HepG2 (cell line): ENCODE data around the gene CD58. TPM values are rescaled to one million over a fixed set of nuclear protein-coding genes. Genes with fewer than 3 reads are reported as not detected.

Experiments used
- DNMT3B ChIP-seq: conservative IDR thresholded peaks from 2 replicates; pipeline ENCODE4 v1.6.1; 2016; ENCODE audit warnings: missing biosample characterization, control low read depth
- MZF1 ChIP-seq: sonication (generic); formaldehyde crosslinking; IDR thresholded peaks from 2 replicates; pipeline ENCODE4 v1.8.1; 2023; ENCODE audit warnings: mild to moderate bottlenecking, missing genetic modification reagents, borderline replicate concordance
- polyA plus RNA-seq, 8 experiments: library from polyadenylated mRNA; depleted of rRNA in 3 of 8; stranded (reverse) in 7 of 8; unstranded in 1 of 8; fragments of >200 nt; fragmentation: Illumina TruSeq in 4 of 8; extraction: Trizol in 4 of 8; gene quantifications; 2 replicates each; pipeline versions ENCODE4 v1.2.1 to v1.2.3, GENCODE V29; 2011 to 2016; ENCODE audit warnings: low read depth in 4 of 8, missing spikeins in 1 of 8, mixed read lengths in 1 of 8; ENCODE audit not compliant: insufficient read depth in 1 of 8
- total RNA-seq, 5 experiments: library from RNA; depleted of rRNA; stranded (reverse); fragments of >200 nt; fragmentation: Illumina TruSeq; extraction: Trizol; gene quantifications; 2 replicates each; pipeline ENCODE4 v1.2.3, GENCODE V29; 2016; ENCODE audit warnings: low read depth in 1 of 5
- TF ChIP-seq, protein P1 (sequence below), 2 experiments: fragments of 450-650 bp in 1 of 2; sonication (generic) in 1 of 2; formaldehyde crosslinking in 1 of 2; IDR thresholded peaks; 2 replicates each; pipeline versions ENCODE4 v1.6.1 to v1.8.0; 2016 to 2022; ENCODE audit warnings: antibody characterized with exemption in 1 of 2, mild to moderate bottlenecking in 1 of 2, missing genetic modification reagents in 1 of 2
- TF ChIP-seq, protein P2 (sequence below): sonication (generic); formaldehyde crosslinking; conservative IDR thresholded peaks from 2 replicates; pipeline ENCODE4 v1.4.0; 2020; ENCODE audit warnings: mild to moderate bottlenecking, missing genetic modification reagents, moderate library complexity
- TF ChIP-seq, protein P3 (sequence below): sonication (generic); IDR thresholded peaks from 2 replicates; pipeline ENCODE4 v1.6.1; 2016; ENCODE audit warnings: low read depth, borderline replicate concordance
- TF ChIP-seq, protein P4 (sequence below): sonication (generic); formaldehyde crosslinking; IDR thresholded peaks from 2 replicates; pipeline ENCODE4 v1.5.0; 2020; ENCODE audit warnings: mild to moderate bottlenecking, missing genetic modification reagents, borderline replicate concordance

CD58 gene
- total and polyA plus RNA-seq, 2 of the 13 experiments (the other 11 are each of a cell fraction or from before 2014, with no cell fraction given): 9.4 to 13.5 TPM

DNA sequence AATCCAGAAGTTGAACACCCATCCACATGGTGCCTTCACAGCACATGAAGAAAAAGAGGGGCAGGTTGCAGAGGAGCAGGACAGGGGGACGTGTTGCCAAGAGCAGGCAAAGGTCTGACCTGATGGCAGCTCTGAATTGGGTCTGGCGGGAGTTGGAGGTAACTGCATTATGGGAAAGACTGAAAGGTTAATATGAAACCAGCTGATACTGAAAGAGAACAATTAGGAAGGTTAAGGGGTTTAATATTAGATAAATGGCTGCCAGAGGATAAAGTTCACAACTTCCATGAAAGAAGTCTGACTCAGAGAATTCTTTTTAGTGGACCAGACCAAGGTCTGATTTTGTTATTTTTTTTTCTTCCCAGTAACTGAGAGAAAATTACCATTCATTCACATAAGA lies 76.1 kb downstream of the CD58 start (continued):
- TF ChIP-seq, protein P1, sequence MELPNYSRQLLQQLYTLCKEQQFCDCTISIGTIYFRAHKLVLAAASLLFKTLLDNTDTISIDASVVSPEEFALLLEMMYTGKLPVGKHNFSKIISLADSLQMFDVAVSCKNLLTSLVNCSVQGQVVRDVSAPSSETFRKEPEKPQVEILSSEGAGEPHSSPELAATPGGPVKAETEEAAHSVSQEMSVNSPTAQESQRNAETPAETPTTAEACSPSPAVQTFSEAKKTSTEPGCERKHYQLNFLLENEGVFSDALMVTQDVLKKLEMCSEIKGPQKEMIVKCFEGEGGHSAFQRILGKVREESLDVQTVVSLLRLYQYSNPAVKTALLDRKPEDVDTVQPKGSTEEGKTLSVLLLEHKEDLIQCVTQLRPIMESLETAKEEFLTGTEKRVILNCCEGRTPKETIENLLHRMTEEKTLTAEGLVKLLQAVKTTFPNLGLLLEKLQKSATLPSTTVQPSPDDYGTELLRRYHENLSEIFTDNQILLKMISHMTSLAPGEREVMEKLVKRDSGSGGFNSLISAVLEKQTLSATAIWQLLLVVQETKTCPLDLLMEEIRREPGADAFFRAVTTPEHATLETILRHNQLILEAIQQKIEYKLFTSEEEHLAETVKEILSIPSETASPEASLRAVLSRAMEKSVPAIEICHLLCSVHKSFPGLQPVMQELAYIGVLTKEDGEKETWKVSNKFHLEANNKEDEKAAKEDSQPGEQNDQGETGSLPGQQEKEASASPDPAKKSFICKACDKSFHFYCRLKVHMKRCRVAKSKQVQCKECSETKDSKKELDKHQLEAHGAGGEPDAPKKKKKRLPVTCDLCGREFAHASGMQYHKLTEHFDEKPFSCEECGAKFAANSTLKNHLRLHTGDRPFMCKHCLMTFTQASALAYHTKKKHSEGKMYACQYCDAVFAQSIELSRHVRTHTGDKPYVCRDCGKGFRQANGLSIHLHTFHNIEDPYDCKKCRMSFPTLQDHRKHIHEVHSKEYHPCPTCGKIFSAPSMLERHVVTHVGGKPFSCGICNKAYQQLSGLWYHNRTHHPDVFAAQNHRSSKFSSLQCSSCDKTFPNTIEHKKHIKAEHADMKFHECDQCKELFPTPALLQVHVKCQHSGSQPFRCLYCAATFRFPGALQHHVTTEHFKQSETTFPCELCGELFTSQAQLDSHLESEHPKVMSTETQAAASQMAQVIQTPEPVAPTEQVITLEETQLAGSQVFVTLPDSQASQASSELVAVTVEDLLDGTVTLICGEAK (IDR thresholded peaks at IDR 0.05): no peak
- TF ChIP-seq, protein P1 (CRISPR knock-in tag; IDR thresholded peaks at IDR 0.05): no peak
- no peak for TF ChIP-seq DNMT3B (CRISPR knock-in tag)
- TF ChIP-seq, protein P2, sequence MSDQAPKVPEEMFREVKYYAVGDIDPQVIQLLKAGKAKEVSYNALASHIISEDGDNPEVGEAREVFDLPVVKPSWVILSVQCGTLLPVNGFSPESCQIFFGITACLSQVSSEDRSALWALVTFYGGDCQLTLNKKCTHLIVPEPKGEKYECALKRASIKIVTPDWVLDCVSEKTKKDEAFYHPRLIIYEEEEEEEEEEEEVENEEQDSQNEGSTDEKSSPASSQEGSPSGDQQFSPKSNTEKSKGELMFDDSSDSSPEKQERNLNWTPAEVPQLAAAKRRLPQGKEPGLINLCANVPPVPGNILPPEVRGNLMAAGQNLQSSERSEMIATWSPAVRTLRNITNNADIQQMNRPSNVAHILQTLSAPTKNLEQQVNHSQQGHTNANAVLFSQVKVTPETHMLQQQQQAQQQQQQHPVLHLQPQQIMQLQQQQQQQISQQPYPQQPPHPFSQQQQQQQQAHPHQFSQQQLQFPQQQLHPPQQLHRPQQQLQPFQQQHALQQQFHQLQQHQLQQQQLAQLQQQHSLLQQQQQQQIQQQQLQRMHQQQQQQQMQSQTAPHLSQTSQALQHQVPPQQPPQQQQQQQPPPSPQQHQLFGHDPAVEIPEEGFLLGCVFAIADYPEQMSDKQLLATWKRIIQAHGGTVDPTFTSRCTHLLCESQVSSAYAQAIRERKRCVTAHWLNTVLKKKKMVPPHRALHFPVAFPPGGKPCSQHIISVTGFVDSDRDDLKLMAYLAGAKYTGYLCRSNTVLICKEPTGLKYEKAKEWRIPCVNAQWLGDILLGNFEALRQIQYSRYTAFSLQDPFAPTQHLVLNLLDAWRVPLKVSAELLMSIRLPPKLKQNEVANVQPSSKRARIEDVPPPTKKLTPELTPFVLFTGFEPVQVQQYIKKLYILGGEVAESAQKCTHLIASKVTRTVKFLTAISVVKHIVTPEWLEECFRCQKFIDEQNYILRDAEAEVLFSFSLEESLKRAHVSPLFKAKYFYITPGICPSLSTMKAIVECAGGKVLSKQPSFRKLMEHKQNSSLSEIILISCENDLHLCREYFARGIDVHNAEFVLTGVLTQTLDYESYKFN (CRISPR knock-in tag): peak; percentile 21; the same call in 1 of the 2 replicates
- TF ChIP-seq, protein P3, sequence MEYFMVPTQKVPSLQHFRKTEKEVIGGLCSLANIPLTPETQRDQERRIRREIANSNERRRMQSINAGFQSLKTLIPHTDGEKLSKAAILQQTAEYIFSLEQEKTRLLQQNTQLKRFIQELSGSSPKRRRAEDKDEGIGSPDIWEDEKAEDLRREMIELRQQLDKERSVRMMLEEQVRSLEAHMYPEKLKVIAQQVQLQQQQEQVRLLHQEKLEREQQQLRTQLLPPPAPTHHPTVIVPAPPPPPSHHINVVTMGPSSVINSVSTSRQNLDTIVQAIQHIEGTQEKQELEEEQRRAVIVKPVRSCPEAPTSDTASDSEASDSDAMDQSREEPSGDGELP: peak; percentile 47; the same call in 1 of the 2 replicates
- TF ChIP-seq, protein P4, sequence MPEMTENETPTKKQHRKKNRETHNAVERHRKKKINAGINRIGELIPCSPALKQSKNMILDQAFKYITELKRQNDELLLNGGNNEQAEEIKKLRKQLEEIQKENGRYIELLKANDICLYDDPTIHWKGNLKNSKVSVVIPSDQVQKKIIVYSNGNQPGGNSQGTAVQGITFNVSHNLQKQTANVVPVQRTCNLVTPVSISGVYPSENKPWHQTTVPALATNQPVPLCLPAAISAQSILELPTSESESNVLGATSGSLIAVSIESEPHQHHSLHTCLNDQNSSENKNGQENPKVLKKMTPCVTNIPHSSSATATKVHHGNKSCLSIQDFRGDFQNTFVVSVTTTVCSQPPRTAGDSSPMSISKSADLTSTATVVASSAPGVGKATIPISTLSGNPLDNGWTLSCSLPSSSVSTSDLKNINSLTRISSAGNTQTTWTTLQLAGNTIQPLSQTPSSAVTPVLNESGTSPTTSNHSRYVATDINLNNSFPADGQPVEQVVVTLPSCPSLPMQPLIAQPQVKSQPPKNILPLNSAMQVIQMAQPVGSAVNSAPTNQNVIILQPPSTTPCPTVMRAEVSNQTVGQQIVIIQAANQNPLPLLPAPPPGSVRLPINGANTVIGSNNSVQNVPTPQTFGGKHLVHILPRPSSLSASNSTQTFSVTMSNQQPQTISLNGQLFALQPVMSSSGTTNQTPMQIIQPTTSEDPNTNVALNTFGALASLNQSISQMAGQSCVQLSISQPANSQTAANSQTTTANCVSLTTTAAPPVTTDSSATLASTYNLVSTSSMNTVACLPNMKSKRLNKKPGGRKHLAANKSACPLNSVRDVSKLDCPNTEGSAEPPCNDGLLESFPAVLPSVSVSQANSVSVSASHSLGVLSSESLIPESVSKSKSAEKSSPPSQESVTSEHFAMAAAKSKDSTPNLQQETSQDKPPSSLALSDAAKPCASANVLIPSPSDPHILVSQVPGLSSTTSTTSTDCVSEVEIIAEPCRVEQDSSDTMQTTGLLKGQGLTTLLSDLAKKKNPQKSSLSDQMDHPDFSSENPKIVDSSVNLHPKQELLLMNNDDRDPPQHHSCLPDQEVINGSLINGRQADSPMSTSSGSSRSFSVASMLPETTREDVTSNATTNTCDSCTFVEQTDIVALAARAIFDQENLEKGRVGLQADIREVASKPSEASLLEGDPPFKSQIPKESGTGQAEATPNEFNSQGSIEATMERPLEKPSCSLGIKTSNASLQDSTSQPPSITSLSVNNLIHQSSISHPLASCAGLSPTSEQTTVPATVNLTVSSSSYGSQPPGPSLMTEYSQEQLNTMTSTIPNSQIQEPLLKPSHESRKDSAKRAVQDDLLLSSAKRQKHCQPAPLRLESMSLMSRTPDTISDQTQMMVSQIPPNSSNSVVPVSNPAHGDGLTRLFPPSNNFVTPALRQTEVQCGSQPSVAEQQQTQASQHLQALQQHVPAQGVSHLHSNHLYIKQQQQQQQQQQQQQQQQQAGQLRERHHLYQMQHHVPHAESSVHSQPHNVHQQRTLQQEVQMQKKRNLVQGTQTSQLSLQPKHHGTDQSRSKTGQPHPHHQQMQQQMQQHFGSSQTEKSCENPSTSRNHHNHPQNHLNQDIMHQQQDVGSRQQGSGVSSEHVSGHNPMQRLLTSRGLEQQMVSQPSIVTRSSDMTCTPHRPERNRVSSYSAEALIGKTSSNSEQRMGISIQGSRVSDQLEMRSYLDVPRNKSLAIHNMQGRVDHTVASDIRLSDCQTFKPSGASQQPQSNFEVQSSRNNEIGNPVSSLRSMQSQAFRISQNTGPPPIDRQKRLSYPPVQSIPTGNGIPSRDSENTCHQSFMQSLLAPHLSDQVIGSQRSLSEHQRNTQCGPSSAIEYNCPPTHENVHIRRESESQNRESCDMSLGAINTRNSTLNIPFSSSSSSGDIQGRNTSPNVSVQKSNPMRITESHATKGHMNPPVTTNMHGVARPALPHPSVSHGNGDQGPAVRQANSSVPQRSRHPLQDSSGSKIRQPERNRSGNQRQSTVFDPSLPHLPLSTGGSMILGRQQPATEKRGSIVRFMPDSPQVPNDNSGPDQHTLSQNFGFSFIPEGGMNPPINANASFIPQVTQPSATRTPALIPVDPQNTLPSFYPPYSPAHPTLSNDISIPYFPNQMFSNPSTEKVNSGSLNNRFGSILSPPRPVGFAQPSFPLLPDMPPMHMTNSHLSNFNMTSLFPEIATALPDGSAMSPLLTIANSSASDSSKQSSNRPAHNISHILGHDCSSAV (CRISPR knock-in tag): no peak
- TF ChIP-seq MZF1 (CRISPR knock-in tag): no peak
